IPS-18c (cell line): ENCODE results near the gene ZNF407.

ENCODE experiments used
- H3K4me3 ChIP-seq: 2 replicates; pipeline ENCODE4 v1.7.0; 2013; ENCODE audit warnings: low read depth, mild to moderate bottlenecking, low read length, moderate library complexity; ENCODE audit not compliant: insufficient read depth
- H3K9me3 ChIP-seq: one replicate; pipeline ENCODE4 v1.6.1; 2013; ENCODE audit warnings: mild to moderate bottlenecking, low read length, moderate library complexity; ENCODE audit not compliant: control insufficient read depth, insufficient read depth

ZNF407 gene

GRCh38 chr18:74892066-74892627 lies 294.5 kb downstream of the ZNF407 start:
- H3K9me3 ChIP-seq: no peaks in the 10 kb centered on the region
- no peak overlapping the region for H3K4me3 ChIP-seq

- H3K4me3 ChIP-seq: no peak overlapping the region
- H3K9me3 ChIP-seq: no peaks in the 10 kb centered on the region
Observed at GRCh38 chr18:74895686-74896085, 298.0 kb downstream of the ZNF407 start.

GRCh38 chr18:74896390-74896991 lies 298.8 kb downstream of the ZNF407 start:
- Histone ChIP-seq H3K4me3 (no peak overlapping the region), H3K9me3 (no peaks in the 10 kb centered on the region)

GRCh38 chr18:74897971-74898657 lies 300.4 kb downstream of the ZNF407 start:
- H3K9me3 ChIP-seq: no peaks in the 10 kb centered on the region
- H3K4me3 ChIP-seq: no peak overlapping the region

GRCh38 chr18:74898965-74899364 lies 301.3 kb downstream of the ZNF407 start:
- H3K9me3 ChIP-seq: no peaks in the 10 kb centered on the region
- H3K4me3 ChIP-seq: no peak overlapping the region

- Histone ChIP-seq H3K4me3 (no peak overlapping the region), H3K9me3 (no peaks in the 10 kb centered on the region)
Observed at GRCh38 chr18:74899554-74899953, 301.9 kb downstream of the ZNF407 start.

GRCh38 chr18:74901362-74902146 lies 303.9 kb downstream of the ZNF407 start:
- Histone ChIP-seq H3K9me3 (no peaks in the 10 kb centered on the region), H3K4me3 (no peak overlapping the region)

- Histone ChIP-seq H3K4me3 (no peak overlapping the region), H3K9me3 (no peaks in the 10 kb centered on the region)
Observed at GRCh38 chr18:74902147-74902455, 304.4 kb downstream of the ZNF407 start.

GRCh38 chr18:74905247-74905646 lies 307.6 kb downstream of the ZNF407 start:
- no peak overlapping the region for H3K4me3 ChIP-seq
- H3K9me3 ChIP-seq: no peaks in the 10 kb centered on the region

GRCh38 chr18:74906184-74906583 lies 308.5 kb downstream of the ZNF407 start:
- Histone ChIP-seq H3K4me3 (no peak overlapping the region), H3K9me3 (no peaks in the 10 kb centered on the region)

GRCh38 chr18:74914052-74914591 lies 316.5 kb downstream of the ZNF407 start:
- no peak overlapping the region for H3K4me3 ChIP-seq
- H3K9me3 ChIP-seq: no peaks in the 10 kb centered on the region

- no peak overlapping the region for H3K4me3 ChIP-seq
- H3K9me3 ChIP-seq: no peaks in the 10 kb centered on the region
Observed at GRCh38 chr18:74914648-74915047, 317.0 kb downstream of the ZNF407 start.

GRCh38 chr18:74916773-74917393 lies 319.2 kb downstream of the ZNF407 start:
- no peaks in the 10 kb centered on the region for H3K9me3 ChIP-seq
- no peak overlapping the region for H3K4me3 ChIP-seq

GRCh38 chr18:74918276-74918790 lies 320.7 kb downstream of the ZNF407 start:
- Histone ChIP-seq H3K9me3 (no peaks in the 10 kb centered on the region), H3K4me3 (no peak overlapping the region)

GRCh38 chr18:74921057-74921820 lies 323.6 kb downstream of the ZNF407 start:
- no peak overlapping the region for H3K4me3 ChIP-seq

GRCh38 chr18:74926051-74926450 lies 328.4 kb downstream of the ZNF407 start:
- no peak overlapping the region for H3K4me3 ChIP-seq
- no peaks in the 10 kb centered on the region for H3K9me3 ChIP-seq

More at GRCh38 chr18:74921057-74921820, 323.6 kb downstream of the ZNF407 start:
- H3K9me3 ChIP-seq: no peaks in the 10 kb centered on the region
